Testis (tissue), 3 donors: ENCODE measurements around the gene PAK6. TPM values are rescaled to one million over a fixed set of nuclear protein-coding genes. Genes with fewer than 3 reads are reported as not detected.
A peak's percentile ranks its signal among the peaks of the same experiment; 100 is the strongest.

Source experiments
- DNase-seq: peaks from one replicate; pipeline ENCODE4 v3.0.0-alpha.2; 2019
- H3K27ac ChIP-seq, 2 donors: fragments of 200-600 bp; sonication (generic); one replicate each; pipeline ENCODE4 v1.5.1; 2019
- H3K27me3 ChIP-seq: fragments of 200-600 bp; sonication (generic); one replicate; pipeline ENCODE4 v1.5.1; 2019
- H3K36me3 ChIP-seq: fragments of 200-600 bp; sonication (generic); one replicate; pipeline ENCODE4 v1.5.1; 2017; ENCODE audit warnings: low read depth; ENCODE audit errors: missing control alignments
- H3K4me1 ChIP-seq: fragments of 200-600 bp; sonication (generic); one replicate; pipeline ENCODE4 v1.5.1; 2019
- H3K4me3 ChIP-seq, 2 donors: fragments of 200-600 bp; sonication (generic); one replicate each; pipeline ENCODE4 v1.5.1; 2017 to 2019
- H3K9me3 ChIP-seq: fragments of 200-600 bp; sonication (generic); one replicate; pipeline ENCODE4 v1.5.1; 2017
- POLR2A ChIP-seq: fragments of 450-650 bp; IDR thresholded peaks from one replicate; pipeline ENCODE4 v1.6.1; 2017; ENCODE audit warnings: antibody characterized with exemption, mild to moderate bottlenecking, moderate library complexity
- WGBS, 2 donors: methylation state at CpG; one replicate each; pipeline ENCODE4 v1.1.5; 2018; 5-methylcytosine and 5-hydroxymethylcytosine counted together
- intact Hi-C: fragments of 100-400 bp; cut with DNase I; formaldehyde crosslinking; loops from one replicate; pipeline ENCODE4 v1.15.1; 2023; ENCODE audit warnings: low total_unique reads
- polyA plus RNA-seq: library from polyadenylated mRNA; stranded (reverse); fragments of 350-450 nt; fragmentation: Illumina TruSeq; extraction: RNeasy Lipid Tissue Mini Kit (QIAGEN cat#74804); gene quantifications from one replicate; pipeline ENCODE4 v1.2.3, GENCODE V29; 2014; ENCODE audit warnings: low read depth, low replicate concordance; ENCODE audit not compliant: insufficient read depth
- total RNA-seq, 2 donors: library from RNA; depleted of rRNA; stranded (reverse); fragments of >200 nt; gene quantifications; one replicate each; pipeline ENCODE4 v1.2.3, GENCODE V29; 2016
- TF ChIP-seq, protein P1 (sequence below), 3 experiments: fragments of 450-650 bp in 2 of 3; fragments of 200-600 bp in 1 of 3; sonication (generic) in 1 of 3; IDR thresholded peaks; one replicate each; pipeline ENCODE4 v1.5.1; 2016 to 2019; ENCODE audit warnings: antibody characterized with exemption in 3 of 3, mild to moderate bottlenecking in 2 of 3, moderate library complexity in 1 of 3

Gene PAK6
- total and polyA plus RNA-seq, 3 donors from 2014 or later, result 47.4 to 245 (median 140) TPM

DNA sequence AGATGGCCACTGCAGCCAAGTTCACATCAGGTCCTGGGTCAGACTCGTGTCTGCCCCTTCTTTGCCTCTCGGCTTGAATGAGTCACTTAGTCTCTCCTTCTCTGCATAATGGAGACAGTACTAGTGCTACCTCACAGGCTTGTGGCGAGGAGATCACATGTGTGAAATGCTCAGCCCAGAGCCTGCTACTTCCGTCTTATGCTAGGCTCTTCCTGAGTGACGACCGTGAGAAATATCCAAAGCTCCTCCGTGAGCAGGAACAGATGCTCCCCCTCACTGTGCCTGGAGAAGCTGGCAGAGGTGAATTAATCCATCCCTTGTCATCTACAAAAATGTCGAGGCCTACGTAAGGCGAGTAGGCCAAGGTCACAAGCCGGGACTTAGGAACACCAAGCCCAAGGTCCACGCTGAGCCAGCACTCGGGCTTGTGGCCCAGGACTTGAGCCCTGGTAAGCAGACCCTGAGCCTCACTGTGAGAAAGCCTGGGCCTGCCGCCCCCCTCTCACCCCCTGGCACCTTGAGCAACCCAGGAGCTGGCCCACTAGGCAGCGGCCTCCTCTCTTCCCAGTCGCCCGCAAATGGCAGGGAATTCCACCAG is 17.9 kb downstream of the PAK6 start:
- no peak overlapping the region for H3K4me3 ChIP-seq
- WGBS, 2 donors, result 51 to 81% methylated on average over 11 to 17 of the region's 17 CpGs
- peak overlapping the region; percentile 71 to 86 for H3K27ac ChIP-seq
- no peaks in the 10 kb centered on the region for H3K36me3 ChIP-seq
- intact Hi-C loops, result no loop called here
- DNase-seq, result peak; percentile 80
- TF ChIP-seq, protein P1, sequence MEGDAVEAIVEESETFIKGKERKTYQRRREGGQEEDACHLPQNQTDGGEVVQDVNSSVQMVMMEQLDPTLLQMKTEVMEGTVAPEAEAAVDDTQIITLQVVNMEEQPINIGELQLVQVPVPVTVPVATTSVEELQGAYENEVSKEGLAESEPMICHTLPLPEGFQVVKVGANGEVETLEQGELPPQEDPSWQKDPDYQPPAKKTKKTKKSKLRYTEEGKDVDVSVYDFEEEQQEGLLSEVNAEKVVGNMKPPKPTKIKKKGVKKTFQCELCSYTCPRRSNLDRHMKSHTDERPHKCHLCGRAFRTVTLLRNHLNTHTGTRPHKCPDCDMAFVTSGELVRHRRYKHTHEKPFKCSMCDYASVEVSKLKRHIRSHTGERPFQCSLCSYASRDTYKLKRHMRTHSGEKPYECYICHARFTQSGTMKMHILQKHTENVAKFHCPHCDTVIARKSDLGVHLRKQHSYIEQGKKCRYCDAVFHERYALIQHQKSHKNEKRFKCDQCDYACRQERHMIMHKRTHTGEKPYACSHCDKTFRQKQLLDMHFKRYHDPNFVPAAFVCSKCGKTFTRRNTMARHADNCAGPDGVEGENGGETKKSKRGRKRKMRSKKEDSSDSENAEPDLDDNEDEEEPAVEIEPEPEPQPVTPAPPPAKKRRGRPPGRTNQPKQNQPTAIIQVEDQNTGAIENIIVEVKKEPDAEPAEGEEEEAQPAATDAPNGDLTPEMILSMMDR (IDR thresholded peaks at IDR 0.05), result no peak
- TF ChIP-seq POLR2A, result no peak
- no peaks in the 10 kb centered on the region for H3K9me3 ChIP-seq
- no peaks in the 10 kb centered on the region for H3K27me3 ChIP-seq
- peaks cover 38% of the 10 kb centered on the region for H3K4me1 ChIP-seq

DNA sequence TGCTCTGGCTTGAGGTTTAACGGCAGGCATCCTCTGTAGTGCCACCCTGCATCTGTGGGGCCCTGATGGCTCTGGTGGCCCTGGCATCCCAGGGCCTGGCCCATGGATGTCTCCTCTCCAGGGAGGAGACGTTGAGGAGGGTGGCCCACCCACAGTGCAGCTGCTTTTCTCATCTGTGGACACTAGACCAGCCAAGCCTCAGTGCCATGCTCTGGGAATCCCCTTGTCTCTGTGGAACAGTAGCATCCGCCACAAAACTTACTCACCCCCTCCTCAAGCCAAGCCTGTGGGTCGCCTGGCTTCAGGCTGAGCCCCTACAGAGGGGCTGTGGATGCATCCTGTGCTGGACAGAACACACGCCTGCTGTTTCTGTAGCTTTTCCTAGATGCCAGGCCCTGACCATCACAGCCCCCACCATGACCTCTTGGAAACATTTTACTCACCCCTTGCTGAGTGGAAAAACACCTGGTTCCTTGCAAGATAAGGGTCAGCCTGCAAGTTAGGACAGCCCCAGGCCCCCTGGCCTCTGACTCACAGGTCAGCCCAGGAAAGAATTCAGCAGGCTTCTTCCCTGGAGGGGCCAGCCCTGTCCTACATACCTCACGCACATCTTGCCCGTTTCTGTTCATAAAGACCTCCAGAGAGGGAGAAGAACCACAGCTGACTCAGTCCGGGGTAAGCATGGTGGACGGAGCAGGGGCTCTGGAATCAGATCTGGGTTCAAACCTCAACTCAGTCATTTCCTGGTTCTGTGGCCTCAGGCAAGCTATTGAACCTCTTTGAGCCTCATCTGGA is 19.0 kb downstream of the PAK6 start:
- TF ChIP-seq POLR2A, result no peak
- TF ChIP-seq, protein P1 (IDR thresholded peaks at IDR 0.05), result no peak
- 76 to 95% methylated on average over 4 to 9 of the region's 9 CpGs for WGBS, 2 donors
- no peak overlapping the region for H3K4me3 ChIP-seq
- no peak for DNase-seq
- no peaks in the 10 kb centered on the region for H3K27me3 ChIP-seq
- intact Hi-C loops, result no loop called here
- H3K27ac ChIP-seq, result peak overlapping the region; percentile 71 to 86
- H3K9me3 ChIP-seq, result no peaks in the 10 kb centered on the region
- H3K4me1 ChIP-seq, result peaks cover 32% of the 10 kb centered on the region
- no peaks in the 10 kb centered on the region for H3K36me3 ChIP-seq

DNA sequence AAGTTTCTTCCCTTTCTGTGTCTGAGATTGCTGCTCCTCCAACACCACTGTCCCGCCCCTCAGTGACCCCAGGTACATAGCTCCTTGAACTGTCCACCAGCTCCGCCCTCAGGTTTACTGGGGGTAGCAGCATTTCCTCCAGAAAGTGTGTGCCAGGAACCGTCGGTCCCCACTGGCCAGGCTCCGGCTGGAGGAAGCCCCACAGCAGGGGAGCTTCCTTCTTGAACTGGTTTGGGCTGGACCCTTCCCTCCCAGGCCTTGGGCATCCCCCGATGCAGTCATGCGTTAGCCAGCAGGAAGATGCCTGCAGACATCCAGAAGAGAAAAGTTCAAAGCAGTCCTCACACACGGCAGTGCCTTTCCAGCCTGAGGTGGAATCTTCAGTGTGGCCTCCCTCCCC is 19.7 kb downstream of the PAK6 start:
- Histone ChIP-seq H3K4me1 (peaks cover 32% of the 10 kb centered on the region), H3K27ac (peak overlapping the region in 1 of 2 donors; percentile 86), H3K27me3 (no peaks in the 10 kb centered on the region), H3K4me3 (no peak overlapping the region), H3K9me3 (no peaks in the 10 kb centered on the region), H3K36me3 (no peaks in the 10 kb centered on the region)
- intact Hi-C loops, result no loop called here
- 59 to 71% methylated on average over 5 to 8 of the region's 8 CpGs for WGBS, 2 donors
- no peak for TF ChIP-seq POLR2A
- TF ChIP-seq, protein P1 (IDR thresholded peaks at IDR 0.05), result no peak
- DNase-seq, result no peak

DNA sequence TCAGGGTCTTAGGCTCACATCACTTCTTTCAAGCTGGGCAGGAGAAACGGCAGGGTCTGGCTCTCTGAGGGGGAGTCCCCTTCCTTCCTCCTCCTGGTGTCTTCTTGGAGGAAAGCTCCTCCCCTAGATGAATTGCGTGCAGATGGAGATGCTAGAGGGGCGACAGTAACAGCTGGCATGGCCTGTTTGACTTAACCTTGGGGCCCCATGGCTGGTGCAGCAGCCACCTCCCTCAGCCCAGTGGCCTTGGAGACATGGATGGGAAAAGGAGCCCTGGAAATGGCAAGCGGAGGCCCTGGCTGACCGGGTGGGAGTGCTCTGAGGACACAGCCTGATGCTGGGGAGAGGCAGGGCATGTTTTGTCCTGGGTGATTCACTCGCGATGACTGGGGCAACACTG is 20.2 kb downstream of the PAK6 start:
- Histone ChIP-seq H3K4me3 (no peak overlapping the region), H3K4me1 (peaks cover 33% of the 10 kb centered on the region), H3K27me3 (no peaks in the 10 kb centered on the region), H3K36me3 (no peaks in the 10 kb centered on the region), H3K9me3 (no peaks in the 10 kb centered on the region), H3K27ac (peak overlapping the region in 1 of 2 donors; percentile 86)
- TF ChIP-seq, protein P1 (IDR thresholded peaks at IDR 0.05), result no peak
- TF ChIP-seq POLR2A, result no peak
- intact Hi-C loops, result no loop called here
- no peak for DNase-seq
- WGBS, 2 donors, result 63 to 68% methylated on average over 5 to 7 of the region's 7 CpGs
